Embryonic facial prominence (tissue), 1 donor: ENCODE measurements around the gene C13orf42.

Source experiments
- DNase-seq: peaks from one replicate; pipeline ENCODE4 v3.0.0-alpha.2; 2016; ENCODE audit errors: extremely low spot score

C13orf42 gene

DNA sequence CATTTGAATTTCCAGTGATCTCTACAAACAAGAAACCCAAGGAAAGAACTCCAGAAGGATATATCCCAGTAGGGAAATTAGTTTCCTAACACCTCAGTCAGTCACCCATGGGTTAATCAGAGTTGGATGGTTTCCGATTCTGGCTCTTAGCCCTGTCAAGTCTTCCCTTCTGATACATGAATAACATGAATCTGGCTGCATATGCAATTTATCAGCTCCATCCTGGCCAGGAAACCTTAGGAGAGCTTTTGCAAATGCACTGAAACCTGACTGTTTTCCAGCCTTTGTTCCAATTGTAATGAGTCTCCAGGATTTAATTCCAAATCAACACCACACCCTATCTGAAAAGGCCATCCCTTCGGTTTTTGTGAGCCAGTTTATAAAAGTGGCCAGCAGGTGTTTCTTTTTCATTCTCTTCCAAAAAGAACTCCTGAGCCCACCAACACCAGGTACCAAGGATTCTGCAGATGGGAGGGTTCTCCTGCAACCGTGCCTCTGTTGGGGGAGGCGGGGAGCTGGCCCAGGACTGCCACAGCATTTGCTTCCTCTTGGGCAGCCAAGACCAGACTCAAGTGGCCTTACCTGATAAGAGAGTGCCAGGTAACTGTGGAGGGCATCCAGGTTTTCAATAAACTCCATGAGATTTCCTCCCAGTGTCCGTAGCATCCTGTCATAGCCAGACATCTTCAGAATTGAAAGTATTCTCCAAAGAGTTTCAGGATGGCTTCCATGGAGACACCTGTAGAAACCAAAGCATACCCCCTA is 77.5 kb downstream of the C13orf42 start:
- DNase-seq, result no peak

- DNase-seq, result no peak
These were observed 78.2 kb downstream of the C13orf42 start for GRCh38 chr13:51032831-51033230.
